ENCODE results near the gene NEK4.

The NEK4 gene

GRCh38 chr3:52796411-52796810, 25.7 kb upstream of the NEK4 start:
- Histone ChIP-seq H3K4me2 (ENCODE audit: low read length) (no peak overlapping the region), H3K4me1 (ENCODE audit: control insufficient read depth, low read depth, low read length) (no peaks in the 10 kb centered on the region), H3K23ac (ENCODE audit: low read length) (no peak overlapping the region), H3K79me2 (ENCODE audit: control insufficient read depth, insufficient read depth, low read length) (no peaks in the 10 kb centered on the region), H3K27me3 (ENCODE audit: insufficient read depth, low read length, poor library complexity) (no peaks in the 10 kb centered on the region), H3K18ac (ENCODE audit: low read length) (no peak overlapping the region), H3K4me3 (ENCODE audit: low read length) (no peak overlapping the region), H2BK5ac (ENCODE audit: low read length) (no peak overlapping the region), H3K56ac (ENCODE audit: low read length) (no peak overlapping the region), H2AK5ac (ENCODE audit: low read length) (no peak overlapping the region), H3K27ac (ENCODE audit: low read depth, low read length) (no peak overlapping the region), H3K9ac (ENCODE audit: low read length) (no peak overlapping the region), H3K79me1 (ENCODE audit: low read length) (no peaks in the 10 kb centered on the region), H4K8ac (ENCODE audit: low read depth, low read length) (no peak overlapping the region), H2BK15ac (replicated peaks; ENCODE audit: low read depth) (no peak overlapping the region), H4K5ac (ENCODE audit: low read length) (no peak overlapping the region), H3K36me3 (ENCODE audit: control insufficient read depth, insufficient read depth, low read length) (no peaks in the 10 kb centered on the region), H3K4ac (ENCODE audit: low read depth, low read length) (no peak overlapping the region), H2BK120ac (ENCODE audit: low read depth, low read length) (no peak overlapping the region)
- DNase-seq: no peak
- no CpG with 5 or more reads among the region's 9 CpGs for WGBS (ENCODE audit: extremely low coverage, insufficient coverage, low lambda C conversion rate)

GRCh38 chr3:52795298-52795900, 24.7 kb upstream of the NEK4 start:
- H3K36me3 ChIP-seq (ENCODE audit: control insufficient read depth, insufficient read depth, low read length): no peaks in the 10 kb centered on the region
- H3K23ac ChIP-seq (ENCODE audit: low read length): no peak overlapping the region
- H3K79me1 ChIP-seq (ENCODE audit: low read length): no peaks in the 10 kb centered on the region
- no CpG with 5 or more reads among the region's 9 CpGs for WGBS (ENCODE audit: extremely low coverage, insufficient coverage, low lambda C conversion rate)
- no peak overlapping the region for H3K9ac ChIP-seq (ENCODE audit: low read length)
- no peak overlapping the region for H2AK5ac ChIP-seq (ENCODE audit: low read length)
- no peak overlapping the region for H2BK5ac ChIP-seq (ENCODE audit: low read length)
- H3K4me3 ChIP-seq (ENCODE audit: low read length): no peak overlapping the region
- no peak for DNase-seq
- no peak overlapping the region for H3K56ac ChIP-seq (ENCODE audit: low read length)
- no peak overlapping the region for H2BK15ac ChIP-seq (replicated peaks; ENCODE audit: low read depth)
- no peaks in the 10 kb centered on the region for H3K79me2 ChIP-seq (ENCODE audit: control insufficient read depth, insufficient read depth, low read length)
- no peak overlapping the region for H4K5ac ChIP-seq (ENCODE audit: low read length)
- H4K8ac ChIP-seq (ENCODE audit: low read depth, low read length): no peak overlapping the region
- no peak overlapping the region for H3K18ac ChIP-seq (ENCODE audit: low read length)
- no peak overlapping the region for H3K4ac ChIP-seq (ENCODE audit: low read depth, low read length)
- H2BK120ac ChIP-seq (ENCODE audit: low read depth, low read length): no peak overlapping the region
- H3K27ac ChIP-seq (ENCODE audit: low read depth, low read length): no peak overlapping the region
- no peak overlapping the region for H3K4me2 ChIP-seq (ENCODE audit: low read length)
- no peaks in the 10 kb centered on the region for H3K4me1 ChIP-seq (ENCODE audit: control insufficient read depth, low read depth, low read length)
- no peaks in the 10 kb centered on the region for H3K27me3 ChIP-seq (ENCODE audit: insufficient read depth, low read length, poor library complexity)

DNA sequence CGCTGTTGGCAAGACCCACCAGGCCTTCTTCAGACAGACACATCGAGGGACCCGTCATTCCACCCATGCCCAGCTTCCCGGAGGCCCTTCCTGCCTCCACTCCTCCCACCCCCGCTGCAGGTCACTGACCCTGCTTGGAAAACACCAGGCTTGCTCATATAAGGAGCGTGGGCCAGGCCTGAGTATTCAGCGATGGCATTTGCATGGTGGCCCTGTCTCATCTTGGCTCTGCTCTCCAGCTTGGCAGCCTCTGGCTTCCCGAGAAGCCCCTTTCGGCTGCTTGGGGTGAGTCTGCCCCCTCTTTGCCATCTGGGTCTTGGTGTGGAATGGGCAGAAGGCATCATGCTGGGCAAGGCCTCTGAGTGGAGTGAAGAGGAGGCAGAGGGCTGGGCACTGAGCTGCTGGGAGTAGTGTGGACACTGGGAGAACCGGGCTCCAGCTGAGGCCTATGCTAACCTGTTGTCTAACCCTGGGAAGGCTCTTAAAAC, 23.9 kb upstream of the NEK4 start, which contains the start of gene ITIH3:
Gene ITIH3 (plus strand): TSS at position 185 of the 488 bp plus-strand sequence. CDS start 8 bp downstream, at position 193.
- Histone ChIP-seq H3K36me3 (ENCODE audit: control insufficient read depth, insufficient read depth, low read length) (no peaks in the 10 kb centered on the region), H4K8ac (ENCODE audit: low read depth, low read length) (no peak within 1 kb of the TSS), H3K9ac (ENCODE audit: low read length) (no peak within 1 kb of the TSS), H3K4me1 (ENCODE audit: control insufficient read depth, low read depth, low read length) (no peaks in the 10 kb centered on the region), H3K27ac (ENCODE audit: low read depth, low read length) (no peak within 1 kb of the TSS), H2BK5ac (ENCODE audit: low read length) (no peak within 1 kb of the TSS), H2BK15ac (replicated peaks; ENCODE audit: low read depth) (no peak within 1 kb of the TSS), H2AK5ac (ENCODE audit: low read length) (no peak within 1 kb of the TSS), H2BK120ac (ENCODE audit: low read depth, low read length) (no peak within 1 kb of the TSS), H3K79me1 (ENCODE audit: low read length) (no peaks in the 10 kb centered on the region), H3K4me2 (ENCODE audit: low read length) (no peak within 1 kb of the TSS), H3K23ac (ENCODE audit: low read length) (no peak within 1 kb of the TSS), H4K5ac (ENCODE audit: low read length) (no peak within 1 kb of the TSS), H3K79me2 (ENCODE audit: control insufficient read depth, insufficient read depth, low read length) (no peaks in the 10 kb centered on the region), H3K4me3 (ENCODE audit: low read length) (no peak within 1 kb of the TSS), H3K4ac (ENCODE audit: low read depth, low read length) (no peak within 1 kb of the TSS), H3K27me3 (ENCODE audit: insufficient read depth, low read length, poor library complexity) (no peaks in the 10 kb centered on the region), H3K56ac (ENCODE audit: low read length) (no peak within 1 kb of the TSS), H3K18ac (ENCODE audit: low read length) (no peak within 1 kb of the TSS)
- no peak for DNase-seq
- whole genome bisulfite sequencing (ENCODE audit: extremely low coverage, insufficient coverage, low lambda C conversion rate): no CpG with 5 or more reads among the region's 10 CpGs

GRCh38 chr3:52793702-52794611, 23.2 kb upstream of the NEK4 start:
- H3K4ac ChIP-seq (ENCODE audit: low read depth, low read length): no peak overlapping the region
- H2AK5ac ChIP-seq (ENCODE audit: low read length): no peak overlapping the region
- no CpG with 5 or more reads among the region's 9 CpGs for WGBS (ENCODE audit: extremely low coverage, insufficient coverage, low lambda C conversion rate)
- no peaks in the 10 kb centered on the region for H3K36me3 ChIP-seq (ENCODE audit: control insufficient read depth, insufficient read depth, low read length)
- H3K4me2 ChIP-seq (ENCODE audit: low read length): no peak overlapping the region
- no peaks in the 10 kb centered on the region for H3K79me2 ChIP-seq (ENCODE audit: control insufficient read depth, insufficient read depth, low read length)
- no peak overlapping the region for H3K9ac ChIP-seq (ENCODE audit: low read length)
- no peak overlapping the region for H2BK120ac ChIP-seq (ENCODE audit: low read depth, low read length)
- no peak overlapping the region for H3K4me3 ChIP-seq (ENCODE audit: low read length)
- no peaks in the 10 kb centered on the region for H3K4me1 ChIP-seq (ENCODE audit: control insufficient read depth, low read depth, low read length)
- H3K56ac ChIP-seq (ENCODE audit: low read length): no peak overlapping the region
- no peaks in the 10 kb centered on the region for H3K27me3 ChIP-seq (ENCODE audit: insufficient read depth, low read length, poor library complexity)
- H4K5ac ChIP-seq (ENCODE audit: low read length): no peak overlapping the region
- no peak overlapping the region for H2BK5ac ChIP-seq (ENCODE audit: low read length)
- no peak overlapping the region for H3K23ac ChIP-seq (ENCODE audit: low read length)
- H4K8ac ChIP-seq (ENCODE audit: low read depth, low read length): no peak overlapping the region
- no peak overlapping the region for H3K27ac ChIP-seq (ENCODE audit: low read depth, low read length)
- no peaks in the 10 kb centered on the region for H3K79me1 ChIP-seq (ENCODE audit: low read length)
- no peak overlapping the region for H3K18ac ChIP-seq (ENCODE audit: low read length)
- no peak for DNase-seq
- H2BK15ac ChIP-seq (replicated peaks; ENCODE audit: low read depth): no peak overlapping the region

- no peaks in the 10 kb centered on the region for H3K27me3 ChIP-seq (ENCODE audit: insufficient read depth, low read length, poor library complexity)
- no peak overlapping the region for H3K9ac ChIP-seq (ENCODE audit: low read length)
- no peak overlapping the region for H4K8ac ChIP-seq (ENCODE audit: low read depth, low read length)
- no peaks in the 10 kb centered on the region for H3K4me1 ChIP-seq (ENCODE audit: control insufficient read depth, low read depth, low read length)
- no peak overlapping the region for H3K23ac ChIP-seq (ENCODE audit: low read length)
- H3K36me3 ChIP-seq (ENCODE audit: control insufficient read depth, insufficient read depth, low read length): no peaks in the 10 kb centered on the region
- H3K4me2 ChIP-seq (ENCODE audit: low read length): no peak overlapping the region
- H2BK5ac ChIP-seq (ENCODE audit: low read length): no peak overlapping the region
- H3K79me1 ChIP-seq (ENCODE audit: low read length): no peaks in the 10 kb centered on the region
- no peak overlapping the region for H3K4me3 ChIP-seq (ENCODE audit: low read length)
- no peak overlapping the region for H2BK120ac ChIP-seq (ENCODE audit: low read depth, low read length)
- DNase-seq: no peak
- H3K4ac ChIP-seq (ENCODE audit: low read depth, low read length): no peak overlapping the region
- no peak overlapping the region for H3K18ac ChIP-seq (ENCODE audit: low read length)
- H4K5ac ChIP-seq (ENCODE audit: low read length): no peak overlapping the region
- H3K79me2 ChIP-seq (ENCODE audit: control insufficient read depth, insufficient read depth, low read length): no peaks in the 10 kb centered on the region
- H2BK15ac ChIP-seq (replicated peaks; ENCODE audit: low read depth): no peak overlapping the region
- H2AK5ac ChIP-seq (ENCODE audit: low read length): no peak overlapping the region
- no peak overlapping the region for H3K27ac ChIP-seq (ENCODE audit: low read depth, low read length)
- no peak overlapping the region for H3K56ac ChIP-seq (ENCODE audit: low read length)
- WGBS (ENCODE audit: extremely low coverage, insufficient coverage, low lambda C conversion rate): no CpG with 5 or more reads among the region's 18 CpGs
Observed at GRCh38 chr3:52792961-52793695, 22.4 kb upstream of the NEK4 start.
